AG09319 (cell line): ENCODE data around the gene SNF8.

Experiments
- DNase-seq: peaks from one replicate; pipeline ENCODE4 v3.0.0-alpha.2; 2010; ENCODE audit warnings: low read depth; ENCODE audit errors: extremely low read depth
- CTCF ChIP-seq: IDR thresholded peaks from 2 replicates; pipeline ENCODE4 v1.5.1; 2011; ENCODE audit warnings: low read depth, mild to moderate bottlenecking, inconsistent platforms, low read length, moderate library complexity

The SNF8 gene

GRCh38 chr17:48928876-48929811, 15.5 kb downstream of the SNF8 start:
- no peak for TF ChIP-seq CTCF
- DNase-seq, result no peak

- DNase-seq, result no peak
Observed at GRCh38 chr17:48927978-48928745, 16.5 kb downstream of the SNF8 start.

GRCh38 chr17:48925991-48926342, 18.7 kb downstream of the SNF8 start:
- TF ChIP-seq CTCF, result no peak
- DNase-seq, result no peak

More at GRCh38 chr17:48927978-48928745, 16.5 kb downstream of the SNF8 start:
- no peak for TF ChIP-seq CTCF

- DNase-seq, result no peak
- TF ChIP-seq CTCF, result no peak
Observed at GRCh38 chr17:48925251-48925990, 19.2 kb downstream of the SNF8 start.

- peak; percentile 44 for DNase-seq
- no peak for TF ChIP-seq CTCF
Observed at GRCh38 chr17:48915459-48916282, 29.0 kb downstream of the SNF8 start.

GRCh38 chr17:48912476-48912875, 32.2 kb downstream of the SNF8 start:
- no peak for DNase-seq
- no peak for TF ChIP-seq CTCF
